WTC11 (cell line): ENCODE measurements around the gene RGS18. TPM values are rescaled to one million over a fixed set of nuclear protein-coding genes. Genes with fewer than 3 reads are reported as not detected.

Source experiments
- ATAC-seq: fragments of 200-7000 bp; cut with Tn5 transposase; 2 replicates; pipeline ENCODE4 v1.10.0; 2021; ENCODE audit warnings: mild to moderate bottlenecking, moderate library complexity
- CTCF ChIA-PET: fragments of 300-600 bp; sonication (Branson Sonifier 250); formaldehyde crosslinking; loops from one replicate; lab custom pipeline; 2021; ENCODE audit warnings: antibody characterized with exemption; lab: Charles Lee
- POLR2A ChIA-PET: fragments of 350-600 bp; sonication (Branson Sonifier 250); formaldehyde crosslinking; loops from one replicate; lab custom pipeline; 2021; ENCODE audit warnings: antibody characterized with exemption; lab: Charles Lee
- DNase-seq: peaks from one replicate; pipeline ENCODE4 v3.0.0; 2021; ENCODE audit warnings: low spot score
- H3K27ac Mint-ChIP-seq: 2 replicates; pipeline ENCODE4 v1.8.0; 2021; ENCODE audit warnings: mixed read lengths
- H3K27me3 Mint-ChIP-seq: 2 replicates; pipeline ENCODE4 v1.8.0; 2021; ENCODE audit warnings: low read depth, mild to moderate bottlenecking, moderate library complexity, mixed read lengths
- H3K36me3 Mint-ChIP-seq: 2 replicates; pipeline ENCODE4 v1.8.0; 2021; ENCODE audit warnings: mixed read lengths
- H3K4me1 Mint-ChIP-seq: 2 replicates; pipeline ENCODE4 v1.8.0; 2022; ENCODE audit warnings: mixed read lengths
- H3K4me3 Mint-ChIP-seq: 2 replicates; pipeline ENCODE4 v1.8.0; 2021; ENCODE audit warnings: mild to moderate bottlenecking, moderate library complexity, mixed read lengths
- H3K9me3 Mint-ChIP-seq: 2 replicates; pipeline ENCODE4 v1.8.0; 2021; ENCODE audit warnings: mixed read lengths
- ESRRA ChIP-seq: sonication (generic); formaldehyde crosslinking; IDR thresholded peaks from 2 replicates; pipeline ENCODE4 v1.8.1; 2022; ENCODE audit warnings: mild to moderate bottlenecking, missing genetic modification reagents, borderline replicate concordance
- GTF2I ChIP-seq: fragments of 250-450 bp; sonication (Bioruptor Pico); conservative IDR thresholded peaks from 2 replicates; pipeline ENCODE4 v1.4.0; 2021; ENCODE audit warnings: mild to moderate bottlenecking
- JAZF1 ChIP-seq: fragments of 250-450 bp; sonication (Bioruptor Pico); IDR thresholded peaks from 2 replicates; pipeline ENCODE4 v1.9.0; 2021; ENCODE audit warnings: moderate library complexity, mild to moderate bottlenecking, inconsistent platforms
- JUN ChIP-seq: sonication (generic); formaldehyde crosslinking; IDR thresholded peaks from 2 replicates; pipeline ENCODE4 v1.8.0; 2023; ENCODE audit warnings: mild to moderate bottlenecking, missing genetic modification reagents
- MXD4 ChIP-seq: fragments of 250-450 bp; sonication (Bioruptor Pico); IDR thresholded peaks from 2 replicates; pipeline ENCODE4 v1.8.0; 2021; ENCODE audit warnings: mild to moderate bottlenecking, moderate library complexity, borderline replicate concordance
- NR3C1 ChIP-seq: sonication (generic); formaldehyde crosslinking; conservative IDR thresholded peaks from 2 replicates; pipeline ENCODE4 v1.8.1; 2023; ENCODE audit warnings: low read depth, mild to moderate bottlenecking, missing genetic modification reagents
- ZNF671 ChIP-seq: fragments of 250-450 bp; sonication (Bioruptor Pico); IDR thresholded peaks from 2 replicates; pipeline ENCODE4 v1.8.0; 2021; ENCODE audit warnings: mild to moderate bottlenecking
- total RNA-seq: library from RNA; stranded (reverse); gene quantifications from 3 replicates; pipeline ENCODE4 v1.2.3, GENCODE V29; 2021
- TF ChIP-seq, protein P1 (sequence below): fragments of 250-450 bp; sonication (Bioruptor Pico); IDR thresholded peaks from 2 replicates; pipeline ENCODE4 v1.9.0; 2021; ENCODE audit warnings: mild to moderate bottlenecking
- TF ChIP-seq, protein P2 (sequence below): fragments of 250-450 bp; sonication (Bioruptor Pico); conservative IDR thresholded peaks from 2 replicates; pipeline ENCODE4 v1.9.0; 2021; ENCODE audit warnings: mild to moderate bottlenecking
- TF ChIP-seq, protein P3 (sequence below): sonication (generic); formaldehyde crosslinking; IDR thresholded peaks from 2 replicates; pipeline ENCODE4 v1.8.0; 2022; ENCODE audit warnings: mild to moderate bottlenecking, missing genetic modification reagents
- TF ChIP-seq, protein P4 (sequence below): fragments of 250-450 bp; sonication (Bioruptor Pico); IDR thresholded peaks from 2 replicates; pipeline ENCODE4 v1.9.0; 2021; ENCODE audit warnings: mild to moderate bottlenecking
- TF ChIP-seq, protein P5 (sequence below): sonication (generic); formaldehyde crosslinking; IDR thresholded peaks from 2 replicates; pipeline ENCODE4 v1.8.1; 2023; ENCODE audit warnings: mild to moderate bottlenecking, missing genetic modification reagents, moderate library complexity
- TF ChIP-seq, protein P6 (sequence below): sonication (generic); formaldehyde crosslinking; IDR thresholded peaks from 2 replicates; pipeline ENCODE4 v1.8.1; 2022; ENCODE audit warnings: missing genetic modification reagents, borderline replicate concordance
- TF ChIP-seq, protein P7 (sequence below): sonication (generic); formaldehyde crosslinking; IDR thresholded peaks from 2 replicates; pipeline ENCODE4 v1.8.0; 2022; ENCODE audit warnings: mild to moderate bottlenecking, missing genetic modification reagents

RGS18 gene
- total RNA-seq, 1 experiment from 2014 or later = not detected

DNA sequence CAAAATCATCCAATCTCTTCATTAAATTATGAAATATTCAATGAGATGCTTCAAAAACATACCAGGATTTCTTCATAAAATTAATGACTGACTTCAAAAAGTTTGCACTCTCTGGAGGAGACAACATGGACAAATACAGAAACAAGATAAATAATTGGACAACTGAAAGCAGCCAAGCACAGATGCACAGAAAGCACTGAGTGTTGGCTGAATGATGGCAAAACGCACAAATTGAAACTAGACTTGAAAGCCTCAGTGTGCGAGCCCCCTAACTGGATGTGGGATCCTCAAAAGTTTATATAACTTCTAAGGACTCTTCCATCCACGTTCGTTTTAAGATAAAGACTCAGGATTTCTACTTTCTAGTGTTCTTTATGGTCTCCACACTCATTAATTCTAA, 27.9 kb downstream of the RGS18 start (continued):
- TF ChIP-seq, protein P1, sequence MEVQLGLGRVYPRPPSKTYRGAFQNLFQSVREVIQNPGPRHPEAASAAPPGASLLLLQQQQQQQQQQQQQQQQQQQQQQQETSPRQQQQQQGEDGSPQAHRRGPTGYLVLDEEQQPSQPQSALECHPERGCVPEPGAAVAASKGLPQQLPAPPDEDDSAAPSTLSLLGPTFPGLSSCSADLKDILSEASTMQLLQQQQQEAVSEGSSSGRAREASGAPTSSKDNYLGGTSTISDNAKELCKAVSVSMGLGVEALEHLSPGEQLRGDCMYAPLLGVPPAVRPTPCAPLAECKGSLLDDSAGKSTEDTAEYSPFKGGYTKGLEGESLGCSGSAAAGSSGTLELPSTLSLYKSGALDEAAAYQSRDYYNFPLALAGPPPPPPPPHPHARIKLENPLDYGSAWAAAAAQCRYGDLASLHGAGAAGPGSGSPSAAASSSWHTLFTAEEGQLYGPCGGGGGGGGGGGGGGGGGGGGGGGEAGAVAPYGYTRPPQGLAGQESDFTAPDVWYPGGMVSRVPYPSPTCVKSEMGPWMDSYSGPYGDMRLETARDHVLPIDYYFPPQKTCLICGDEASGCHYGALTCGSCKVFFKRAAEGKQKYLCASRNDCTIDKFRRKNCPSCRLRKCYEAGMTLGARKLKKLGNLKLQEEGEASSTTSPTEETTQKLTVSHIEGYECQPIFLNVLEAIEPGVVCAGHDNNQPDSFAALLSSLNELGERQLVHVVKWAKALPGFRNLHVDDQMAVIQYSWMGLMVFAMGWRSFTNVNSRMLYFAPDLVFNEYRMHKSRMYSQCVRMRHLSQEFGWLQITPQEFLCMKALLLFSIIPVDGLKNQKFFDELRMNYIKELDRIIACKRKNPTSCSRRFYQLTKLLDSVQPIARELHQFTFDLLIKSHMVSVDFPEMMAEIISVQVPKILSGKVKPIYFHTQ = no peak
- no peak for TF ChIP-seq ESRRA (CRISPR knock-in tag)
- TF ChIP-seq, protein P2, sequence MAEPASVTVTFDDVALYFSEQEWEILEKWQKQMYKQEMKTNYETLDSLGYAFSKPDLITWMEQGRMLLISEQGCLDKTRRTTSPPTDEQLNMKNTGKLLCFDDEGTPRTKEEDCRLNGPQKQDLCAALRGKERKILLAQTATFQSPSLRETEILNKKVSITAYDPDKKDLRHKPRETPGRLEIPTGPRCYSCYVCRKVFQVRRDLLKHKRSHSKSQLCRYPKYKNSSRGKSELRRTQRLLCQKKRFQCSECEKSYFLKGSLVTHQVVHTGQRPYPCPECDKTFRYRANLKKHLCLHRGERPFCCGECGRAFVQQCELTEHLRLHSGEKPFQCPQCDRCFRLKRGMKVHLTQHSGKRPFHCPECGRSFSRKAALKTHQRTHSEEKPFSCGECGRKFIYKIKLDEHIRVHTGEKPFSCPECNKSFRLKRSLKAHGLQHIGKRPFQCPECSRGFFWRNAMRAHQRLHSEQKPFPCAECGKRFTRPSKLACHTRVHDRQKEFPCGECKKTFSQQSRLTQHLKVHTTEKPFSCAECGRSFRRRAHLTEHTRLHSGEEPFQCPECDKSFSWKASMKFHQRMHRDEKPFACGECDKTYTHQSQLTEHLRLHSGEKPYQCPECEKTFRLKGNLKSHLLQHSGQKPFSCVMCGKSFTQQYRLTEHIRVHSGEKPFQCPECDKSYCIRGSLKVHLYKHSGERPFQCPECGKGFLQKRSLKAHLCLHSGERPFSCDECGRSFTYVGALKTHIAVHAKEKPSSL (CRISPR knock-in tag) = no peak
- TF ChIP-seq JAZF1 (CRISPR knock-in tag) = no peak
- TF ChIP-seq, protein P3, sequence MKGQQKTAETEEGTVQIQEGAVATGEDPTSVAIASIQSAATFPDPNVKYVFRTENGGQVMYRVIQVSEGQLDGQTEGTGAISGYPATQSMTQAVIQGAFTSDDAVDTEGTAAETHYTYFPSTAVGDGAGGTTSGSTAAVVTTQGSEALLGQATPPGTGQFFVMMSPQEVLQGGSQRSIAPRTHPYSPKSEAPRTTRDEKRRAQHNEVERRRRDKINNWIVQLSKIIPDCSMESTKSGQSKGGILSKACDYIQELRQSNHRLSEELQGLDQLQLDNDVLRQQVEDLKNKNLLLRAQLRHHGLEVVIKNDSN (CRISPR knock-in tag) = no peak
- TF ChIP-seq MXD4 (CRISPR knock-in tag) = no peak
- TF ChIP-seq, protein P4, sequence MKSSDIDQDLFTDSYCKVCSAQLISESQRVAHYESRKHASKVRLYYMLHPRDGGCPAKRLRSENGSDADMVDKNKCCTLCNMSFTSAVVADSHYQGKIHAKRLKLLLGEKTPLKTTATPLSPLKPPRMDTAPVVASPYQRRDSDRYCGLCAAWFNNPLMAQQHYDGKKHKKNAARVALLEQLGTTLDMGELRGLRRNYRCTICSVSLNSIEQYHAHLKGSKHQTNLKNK (CRISPR knock-in tag) = no peak
- no peak for TF ChIP-seq GTF2I
- TF ChIP-seq, protein P5, sequence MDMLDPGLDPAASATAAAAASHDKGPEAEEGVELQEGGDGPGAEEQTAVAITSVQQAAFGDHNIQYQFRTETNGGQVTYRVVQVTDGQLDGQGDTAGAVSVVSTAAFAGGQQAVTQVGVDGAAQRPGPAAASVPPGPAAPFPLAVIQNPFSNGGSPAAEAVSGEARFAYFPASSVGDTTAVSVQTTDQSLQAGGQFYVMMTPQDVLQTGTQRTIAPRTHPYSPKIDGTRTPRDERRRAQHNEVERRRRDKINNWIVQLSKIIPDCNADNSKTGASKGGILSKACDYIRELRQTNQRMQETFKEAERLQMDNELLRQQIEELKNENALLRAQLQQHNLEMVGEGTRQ (CRISPR knock-in tag) = no peak
- TF ChIP-seq, protein P6, sequence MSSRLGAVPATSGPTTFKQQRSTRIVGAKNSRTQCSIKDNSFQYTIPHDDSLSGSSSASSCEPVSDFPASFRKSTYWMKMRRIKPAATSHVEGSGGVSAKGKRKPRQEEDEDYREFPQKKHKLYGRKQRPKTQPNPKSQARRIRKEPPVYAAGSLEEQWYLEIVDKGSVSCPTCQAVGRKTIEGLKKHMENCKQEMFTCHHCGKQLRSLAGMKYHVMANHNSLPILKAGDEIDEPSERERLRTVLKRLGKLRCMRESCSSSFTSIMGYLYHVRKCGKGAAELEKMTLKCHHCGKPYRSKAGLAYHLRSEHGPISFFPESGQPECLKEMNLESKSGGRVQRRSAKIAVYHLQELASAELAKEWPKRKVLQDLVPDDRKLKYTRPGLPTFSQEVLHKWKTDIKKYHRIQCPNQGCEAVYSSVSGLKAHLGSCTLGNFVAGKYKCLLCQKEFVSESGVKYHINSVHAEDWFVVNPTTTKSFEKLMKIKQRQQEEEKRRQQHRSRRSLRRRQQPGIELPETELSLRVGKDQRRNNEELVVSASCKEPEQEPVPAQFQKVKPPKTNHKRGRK (CRISPR knock-in tag) = no peak
- TF ChIP-seq, all 79 proteins: peak for 0

DNA sequence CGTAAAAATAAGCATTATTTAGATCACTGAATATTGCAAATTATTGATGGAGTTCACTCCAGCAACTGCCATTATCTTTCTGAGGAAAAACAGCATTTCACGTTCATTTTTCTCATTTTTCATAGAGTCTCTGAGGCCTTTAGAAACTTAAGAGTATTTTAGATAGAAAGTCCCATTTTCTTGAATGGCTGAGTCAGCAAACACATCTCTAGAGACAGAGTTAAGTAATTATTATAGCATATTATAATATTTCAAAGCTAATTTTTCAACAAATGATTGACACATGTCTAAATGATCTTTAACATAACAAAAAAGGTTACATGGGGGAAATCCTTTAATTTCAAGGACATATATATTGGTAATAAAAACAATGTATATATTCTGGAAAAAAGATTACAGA, 31.8 kb downstream of the RGS18 start:
- ATAC-seq = no peak
- CTCF ChIA-PET = no interaction called here
- Mint-ChIP-seq H3K27me3 (no peaks in the 10 kb centered on the region), H3K27ac (no peak overlapping the region), H3K36me3 (no peaks in the 10 kb centered on the region), H3K9me3 (no peaks in the 10 kb centered on the region), H3K4me3 (no peak overlapping the region), H3K4me1 (peaks cover 4% of the 10 kb centered on the region; the same call in 1 of the 2 replicates)
- DNase-seq = no peak
- POLR2A ChIA-PET = no interaction called here
- TF ChIP-seq JUN (CRISPR knock-in tag) = no peak
- TF ChIP-seq, protein P4 (CRISPR knock-in tag) = no peak
- no peak for TF ChIP-seq NR3C1 (CRISPR knock-in tag)
- TF ChIP-seq, protein P7, sequence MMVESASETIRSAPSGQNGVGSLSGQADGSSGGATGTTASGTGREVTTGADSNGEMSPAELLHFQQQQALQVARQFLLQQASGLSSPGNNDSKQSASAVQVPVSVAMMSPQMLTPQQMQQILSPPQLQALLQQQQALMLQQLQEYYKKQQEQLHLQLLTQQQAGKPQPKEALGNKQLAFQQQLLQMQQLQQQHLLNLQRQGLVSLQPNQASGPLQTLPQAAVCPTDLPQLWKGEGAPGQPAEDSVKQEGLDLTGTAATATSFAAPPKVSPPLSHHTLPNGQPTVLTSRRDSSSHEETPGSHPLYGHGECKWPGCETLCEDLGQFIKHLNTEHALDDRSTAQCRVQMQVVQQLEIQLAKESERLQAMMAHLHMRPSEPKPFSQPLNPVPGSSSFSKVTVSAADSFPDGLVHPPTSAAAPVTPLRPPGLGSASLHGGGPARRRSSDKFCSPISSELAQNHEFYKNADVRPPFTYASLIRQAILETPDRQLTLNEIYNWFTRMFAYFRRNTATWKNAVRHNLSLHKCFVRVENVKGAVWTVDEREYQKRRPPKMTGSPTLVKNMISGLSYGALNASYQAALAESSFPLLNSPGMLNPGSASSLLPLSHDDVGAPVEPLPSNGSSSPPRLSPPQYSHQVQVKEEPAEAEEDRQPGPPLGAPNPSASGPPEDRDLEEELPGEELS (CRISPR knock-in tag) = no peak
- no peak for TF ChIP-seq ZNF671 (CRISPR knock-in tag)
